Progenitor cell of endocrine pancreas (in vitro differentiated cells): Measurements from ENCODE around the gene PAOX. TPM values are rescaled to one million over a fixed set of nuclear protein-coding genes. Genes with fewer than 3 reads are reported as not detected.
"Not testable (repeated sequence)": the region's sequence is repeated elsewhere in the genome, so short reads cannot be mapped to it uniquely, and the experiment has no call there.

Source experiments
- DNase-seq: peaks from one replicate; pipeline ENCODE4 v3.0.0; 2021; ENCODE audit warnings: low spot score; ENCODE audit not compliant: unreplicated experiment
- H3K27ac Mint-ChIP-seq: 2 replicates; pipeline ENCODE4 v1.8.0; 2021; ENCODE audit warnings: mild to moderate bottlenecking, moderate library complexity, mixed read lengths
- H3K27me3 Mint-ChIP-seq: 2 replicates; pipeline ENCODE4 v1.8.0; 2021; ENCODE audit warnings: mixed read lengths
- H3K36me3 Mint-ChIP-seq: 2 replicates; pipeline ENCODE4 v1.8.0; 2022; ENCODE audit warnings: mixed read lengths; ENCODE audit not compliant: insufficient read depth
- H3K4me1 Mint-ChIP-seq: 2 replicates; pipeline ENCODE4 v1.8.0; 2021; ENCODE audit warnings: low read depth, mixed read lengths
- H3K4me3 Mint-ChIP-seq: 2 replicates; pipeline ENCODE4 v1.8.0; 2021; ENCODE audit warnings: low read depth, mild to moderate bottlenecking, moderate library complexity, mixed read lengths
- H3K9me3 Mint-ChIP-seq: 2 replicates; pipeline ENCODE4 v1.8.0; 2021; ENCODE audit warnings: low read depth, mixed read lengths
- CTCF ChIP-seq: fragments of 200-600 bp; sonication (generic); IDR thresholded peaks from one replicate; pipeline ENCODE4 v1.5.0; 2021; ENCODE audit warnings: antibody characterized with exemption, mild to moderate bottlenecking; ENCODE audit not compliant: unreplicated experiment
- total RNA-seq: library from RNA; stranded (reverse); gene quantifications from 2 replicates; pipeline ENCODE4 v1.2.1, GENCODE V29; 2021

PAOX gene
- total RNA-seq, 1 donor from 2014 or later = 11.9 TPM

GRCh38 chr10:133385214-133385613 is 6.2 kb downstream of the PAOX start:
- no peak for DNase-seq
- H3K27ac Mint-ChIP-seq = no peak overlapping the region

GRCh38 chr10:133386951-133387350 is 7.9 kb downstream of the PAOX start:
- H3K36me3 Mint-ChIP-seq, H3K9me3 Mint-ChIP-seq, H3K4me1 Mint-ChIP-seq, H3K27ac Mint-ChIP-seq, DNase-seq, H3K27me3 Mint-ChIP-seq, H3K4me3 Mint-ChIP-seq: not testable (repeated sequence)

More at GRCh38 chr10:133385214-133385613, 6.2 kb downstream of the PAOX start:
- no peak for TF ChIP-seq CTCF
- no peak overlapping the region for H3K4me3 Mint-ChIP-seq
- no peaks in the 10 kb centered on the region for H3K27me3 Mint-ChIP-seq
- no peaks in the 10 kb centered on the region for H3K4me1 Mint-ChIP-seq
- peaks cover 9% of the 10 kb centered on the region for H3K36me3 Mint-ChIP-seq
- no peaks in the 10 kb centered on the region for H3K9me3 Mint-ChIP-seq

- TF ChIP-seq CTCF = no peak
- Mint-ChIP-seq H3K4me1 (no peaks in the 10 kb centered on the region), H3K4me3 (no peak overlapping the region), H3K27ac (no peak overlapping the region), H3K36me3 (peaks cover 9% of the 10 kb centered on the region), H3K9me3 (no peaks in the 10 kb centered on the region), H3K27me3 (no peaks in the 10 kb centered on the region)
- DNase-seq = no peak
Observed at GRCh38 chr10:133388236-133388972, 9.3 kb downstream of the PAOX start.

GRCh38 chr10:133388973-133389818 is 10.1 kb downstream of the PAOX start:
- H3K36me3 Mint-ChIP-seq = peaks cover 9% of the 10 kb centered on the region
- no peaks in the 10 kb centered on the region for H3K4me1 Mint-ChIP-seq
- DNase-seq = no peak
- TF ChIP-seq CTCF = no peak
- no peak overlapping the region for H3K27ac Mint-ChIP-seq
- no peaks in the 10 kb centered on the region for H3K9me3 Mint-ChIP-seq
- H3K4me3 Mint-ChIP-seq = no peak overlapping the region
- no peaks in the 10 kb centered on the region for H3K27me3 Mint-ChIP-seq

- Mint-ChIP-seq H3K4me3 (no peak overlapping the region), H3K9me3 (no peaks in the 10 kb centered on the region), H3K27ac (no peak overlapping the region), H3K27me3 (no peaks in the 10 kb centered on the region), H3K4me1 (peaks cover 8% of the 10 kb centered on the region), H3K36me3 (peaks cover 6% of the 10 kb centered on the region)
- no peak for DNase-seq
- no peak for TF ChIP-seq CTCF
Observed at GRCh38 chr10:133390597-133391248, 11.7 kb downstream of the PAOX start.
